Fibroblast of skin of left quadriceps (primary cell): Measurements from ENCODE around the gene SLC9A1.
"Not testable (repeated sequence)": the region's sequence is repeated elsewhere in the genome, so short reads cannot be mapped to it uniquely, and the experiment has no call there.

Experiments
- DNase-seq, 2 experiments: peaks; one replicate each; pipeline ENCODE4 v3.0.0-alpha.2; 2013; ENCODE audit warnings: low read depth in 2 of 2

Gene SLC9A1

DNA sequence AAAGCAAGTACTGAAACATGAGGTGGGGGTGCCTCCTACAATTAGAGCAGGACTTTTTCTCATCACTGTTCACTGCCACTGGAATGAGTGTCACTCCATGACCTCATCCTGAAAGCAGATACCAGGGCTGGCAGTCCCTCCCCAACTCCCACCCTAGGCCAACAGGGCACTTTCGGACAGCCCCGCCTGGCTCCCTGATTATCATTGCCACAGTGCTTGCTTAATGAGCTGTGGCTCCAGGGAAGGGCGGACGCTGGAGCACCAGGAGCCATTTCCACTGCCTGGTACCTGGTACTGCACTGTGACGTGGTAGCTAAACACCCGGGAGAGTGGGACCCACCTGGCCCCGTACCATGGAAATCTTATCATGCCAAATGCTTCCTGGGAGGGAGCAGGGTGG lies 22.3 kb downstream of the SLC9A1 start:
- no peak for DNase-seq

DNA sequence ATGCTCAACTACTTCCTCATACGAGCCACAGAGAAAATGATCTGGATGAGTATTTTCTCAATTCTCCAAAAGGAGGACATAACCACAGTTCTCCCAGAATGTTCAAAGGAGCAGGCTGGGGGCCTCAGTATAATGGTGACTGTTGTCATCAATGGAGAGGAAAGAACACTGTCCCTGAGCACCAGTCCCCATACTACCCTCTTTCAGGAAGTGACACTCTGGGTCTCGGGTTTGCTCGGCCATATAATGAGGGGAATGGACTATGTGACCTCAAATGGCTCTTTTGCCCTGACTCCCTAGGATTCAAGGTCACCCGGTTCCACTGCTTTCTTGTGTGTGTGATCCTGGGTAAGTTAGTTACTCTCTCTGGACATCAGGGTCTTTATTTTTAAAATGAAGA lies 22.8 kb downstream of the SLC9A1 start:
- DNase-seq: no peak

DNA sequence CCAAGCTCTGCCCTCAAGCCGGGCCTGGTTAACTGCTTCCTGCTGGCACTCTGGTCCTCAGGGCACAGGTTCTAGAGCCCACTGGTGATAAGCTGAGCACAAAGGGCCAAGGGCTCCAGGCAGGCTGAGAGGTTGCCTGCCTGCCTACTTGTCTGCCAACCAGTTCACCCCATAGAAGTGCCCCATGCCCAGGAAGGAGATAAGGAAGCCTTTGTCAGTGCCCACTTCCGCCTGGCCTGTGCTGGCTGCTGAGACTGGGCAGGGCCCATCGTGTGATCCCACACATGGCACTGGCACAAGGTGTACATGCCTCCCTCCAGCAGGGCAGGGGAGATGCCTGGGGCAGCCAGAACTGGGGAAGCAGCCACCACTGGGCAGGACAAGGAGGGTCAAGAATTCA lies 24.1 kb downstream of the SLC9A1 start:
- no peak for DNase-seq

DNA sequence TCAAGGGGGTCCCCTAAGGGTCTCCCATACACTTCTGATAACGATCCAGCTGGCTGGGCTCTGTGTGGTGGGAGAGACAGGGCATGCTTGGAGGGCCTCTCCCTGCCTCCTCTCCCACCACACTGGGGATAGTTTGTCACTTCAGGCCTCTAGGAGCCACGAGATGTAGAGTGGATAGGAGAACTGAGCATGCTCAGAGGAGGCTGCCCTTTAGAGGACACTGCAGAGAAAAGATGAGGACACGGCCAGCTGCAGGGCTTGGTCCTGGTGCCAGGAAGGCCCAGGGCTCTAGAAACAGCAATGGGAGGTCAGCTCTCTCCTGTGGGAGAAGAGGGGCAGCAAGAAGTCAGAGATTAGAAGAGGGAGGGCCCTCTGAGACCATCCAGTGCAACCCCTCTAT lies 25.7 kb downstream of the SLC9A1 start:
- no peak for DNase-seq

DNA sequence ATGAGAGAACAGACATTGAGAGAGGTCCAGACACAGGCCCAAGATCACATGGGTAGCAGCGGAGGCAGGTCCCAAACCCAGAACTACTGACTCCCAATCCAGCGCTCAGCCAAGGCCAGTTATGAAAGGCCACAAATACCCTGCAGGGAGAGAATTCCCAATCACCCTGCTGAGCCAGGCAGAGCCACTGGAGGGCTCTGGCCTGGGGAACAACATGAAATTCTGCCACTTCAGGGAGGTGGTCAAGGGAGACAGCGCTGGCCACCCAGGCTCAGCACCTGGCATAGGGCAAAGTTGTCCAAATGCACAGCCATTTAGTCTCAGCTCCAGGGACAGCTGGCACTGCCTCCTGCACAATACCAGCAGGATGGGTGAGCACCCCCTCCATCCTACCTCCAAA lies 27.5 kb downstream of the SLC9A1 start:
- no peak for DNase-seq

DNA sequence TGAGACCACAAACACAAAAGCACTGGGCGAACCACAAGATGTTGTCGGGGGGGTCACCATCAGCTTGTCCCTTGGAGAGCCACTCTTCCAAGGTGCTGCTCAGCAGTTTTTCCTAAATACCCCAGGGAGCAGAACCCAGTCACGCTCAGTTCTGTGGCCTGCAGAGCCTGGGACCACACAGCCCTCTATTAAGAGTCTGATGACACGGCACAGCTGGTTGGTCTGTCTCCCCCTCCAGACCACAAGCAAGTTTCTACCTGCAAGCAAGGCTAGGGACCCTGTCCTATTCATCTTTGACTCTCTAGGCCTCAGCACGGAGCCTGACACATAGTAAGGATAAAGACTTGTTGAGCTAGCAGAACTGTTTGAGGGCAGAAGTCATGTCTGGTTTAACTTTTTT lies 28.5 kb downstream of the SLC9A1 start:
- no peak for DNase-seq

DNA sequence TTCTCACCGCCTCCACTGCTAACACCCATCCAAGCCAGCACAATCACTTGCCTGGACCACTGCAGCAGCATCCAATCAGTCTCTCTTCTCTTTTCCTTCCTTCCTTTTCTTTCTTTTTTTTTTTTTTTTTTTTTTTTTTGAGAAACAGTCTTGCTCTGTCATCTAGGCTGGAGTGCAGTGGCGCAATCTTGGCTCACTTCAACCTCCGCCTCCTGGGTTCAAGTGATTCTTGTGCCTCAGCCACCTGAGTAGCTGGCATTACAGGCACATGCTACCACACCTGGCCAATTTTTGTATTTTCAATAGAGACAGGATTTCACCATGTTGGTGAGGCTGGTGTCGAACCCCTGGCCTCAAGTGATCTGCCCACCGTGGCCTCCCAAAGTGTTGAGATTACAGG lies 29.8 kb downstream of the SLC9A1 start:
- DNase-seq: not testable (repeated sequence)

DNA sequence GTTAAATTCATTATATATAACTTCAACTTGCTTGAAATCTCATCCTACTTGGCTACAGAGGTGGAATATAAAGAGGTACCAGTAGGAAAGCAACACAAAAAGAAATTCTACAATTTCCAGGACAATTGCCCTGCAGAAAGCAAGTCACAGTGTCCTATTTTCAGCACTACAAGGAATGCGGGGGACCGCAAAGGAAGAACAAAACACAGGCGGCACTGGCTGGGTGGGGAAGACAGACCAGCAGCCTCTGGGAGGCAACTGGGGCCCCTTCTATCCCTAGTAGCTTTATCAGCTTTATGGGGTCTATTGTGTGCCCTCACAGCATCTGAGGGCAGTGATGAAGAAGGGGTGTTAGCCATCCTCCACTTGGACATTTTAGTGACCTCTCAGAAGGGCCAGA lies 30.5 kb downstream of the SLC9A1 start:
- no peak for DNase-seq

DNA sequence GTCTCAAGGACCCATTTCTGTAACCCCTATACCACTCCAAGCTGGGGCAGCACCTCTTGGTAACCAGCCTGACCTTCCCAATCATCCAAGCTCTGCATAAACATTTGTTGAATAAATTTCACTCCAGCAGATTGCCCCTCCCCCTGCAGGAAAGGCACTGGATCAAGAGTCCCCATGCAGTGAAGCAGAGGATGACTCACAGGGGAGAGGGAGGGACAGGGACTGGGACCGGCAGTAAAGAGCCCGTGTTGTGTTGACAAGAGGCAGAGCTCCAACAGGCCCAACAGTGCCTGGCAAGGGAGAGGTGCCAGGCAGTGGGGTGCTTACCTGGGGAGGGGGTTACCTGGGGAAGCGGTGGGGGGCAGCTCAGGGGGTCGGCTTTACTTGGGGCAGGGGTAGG lies 32.3 kb downstream of the SLC9A1 start:
- peak; percentile 27 to 42 for DNase-seq

DNA sequence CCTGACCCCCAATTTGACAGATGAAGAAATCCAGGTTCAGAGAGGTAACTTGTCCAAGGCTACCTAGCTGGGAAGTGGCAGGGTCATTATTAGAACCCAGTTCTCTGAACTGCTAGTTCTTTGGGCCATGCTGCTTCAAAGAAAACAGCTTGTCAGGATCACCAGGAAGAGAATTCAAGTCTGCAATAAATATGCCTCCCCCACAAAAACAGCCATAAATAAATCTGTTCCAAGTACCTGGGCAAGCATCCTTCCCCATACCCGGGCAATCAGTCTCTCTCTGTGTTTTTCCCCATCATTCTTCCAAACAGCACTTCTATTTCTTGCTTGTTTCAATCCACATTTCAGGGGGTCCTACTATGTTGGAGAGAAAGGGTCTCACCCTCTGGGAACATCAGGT lies 34.1 kb downstream of the SLC9A1 start:
- DNase-seq: no peak

DNA sequence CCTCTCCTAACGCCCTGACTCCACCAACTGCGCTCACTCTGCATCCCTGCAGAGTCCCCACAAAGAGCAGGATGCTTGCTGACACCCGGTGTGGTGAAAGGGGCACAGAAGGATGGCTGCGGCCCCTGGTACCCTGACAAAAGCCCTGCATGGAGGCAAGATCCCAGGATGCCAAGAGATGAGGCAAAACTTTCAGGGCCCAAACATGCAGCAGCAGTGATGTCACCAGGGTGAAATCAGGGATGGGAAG lies 36.6 kb downstream of the SLC9A1 start:
- DNase-seq: no peak

DNA sequence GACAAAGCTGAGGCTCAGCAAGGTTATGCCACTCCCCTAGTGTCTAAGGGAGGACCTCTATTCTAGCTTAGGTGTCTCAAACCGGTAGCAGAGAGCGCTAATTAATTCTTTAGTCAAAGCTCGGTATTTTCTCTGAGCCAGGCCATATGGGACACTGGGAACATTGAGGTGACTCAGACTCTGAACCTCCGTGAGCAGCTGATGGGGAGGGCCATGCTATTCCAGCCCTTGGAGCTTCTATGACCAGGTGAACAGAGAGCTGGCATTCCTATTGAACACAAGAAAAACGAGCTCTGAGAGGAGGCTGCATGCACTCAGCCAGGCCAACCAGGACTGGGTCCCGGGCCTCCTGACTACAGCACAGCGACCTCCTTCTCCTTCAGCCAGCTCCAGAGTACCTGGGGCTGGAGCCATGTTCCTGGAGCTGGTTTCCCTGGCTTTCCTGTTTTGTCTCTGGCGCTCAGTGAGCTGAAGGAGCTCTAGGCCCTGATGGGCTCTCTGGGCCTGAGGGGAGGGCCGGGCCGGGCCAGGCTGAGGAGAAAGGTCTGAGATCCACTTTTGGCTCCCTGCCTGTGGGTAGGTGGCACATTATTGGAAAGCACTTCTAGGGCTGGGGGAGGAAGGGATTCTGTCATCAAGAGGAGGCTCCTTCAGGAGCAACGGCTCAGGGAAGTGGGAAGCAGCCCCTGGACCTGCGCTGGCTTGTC lies 37.0 kb downstream of the SLC9A1 start:
- no peak for DNase-seq

DNA sequence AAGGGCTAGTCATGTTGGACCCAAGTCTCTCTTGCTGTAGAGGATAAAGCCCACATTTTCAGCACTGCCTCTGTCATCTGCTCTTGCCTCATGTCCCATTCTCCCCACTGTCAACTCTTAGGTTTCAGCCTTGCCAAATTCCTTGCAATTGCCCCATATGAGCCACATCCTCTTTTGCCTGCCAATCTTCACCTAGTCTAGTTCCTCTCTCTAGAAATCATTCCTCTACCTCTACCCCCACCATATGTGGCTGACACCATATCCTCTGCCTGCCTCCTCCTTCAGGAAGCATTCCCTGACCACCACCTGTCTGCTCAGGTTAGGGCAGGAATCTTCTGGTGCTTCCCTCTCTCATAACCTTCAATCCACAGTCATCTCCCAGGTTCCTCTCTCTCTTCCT lies 38.2 kb downstream of the SLC9A1 start:
- no peak for DNase-seq

DNA sequence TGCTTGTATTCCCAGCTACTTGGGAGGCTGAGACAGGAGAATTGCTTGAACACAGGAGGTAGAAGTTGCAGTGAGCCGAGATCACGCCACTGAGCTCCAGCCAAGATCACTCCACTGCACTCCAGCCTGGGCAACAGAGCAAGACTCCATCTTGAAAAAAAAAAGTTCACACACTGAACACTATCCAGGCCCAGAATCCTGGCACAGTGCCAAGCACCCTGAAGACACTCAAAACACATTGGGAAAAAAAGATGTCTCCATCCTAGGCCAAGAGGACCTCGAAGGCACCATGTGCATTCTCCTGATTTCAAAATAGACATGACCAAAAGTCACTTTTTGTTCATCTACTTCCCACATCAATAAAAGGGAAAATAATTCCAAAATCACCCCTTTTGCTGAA lies 38.7 kb downstream of the SLC9A1 start:
- no peak for DNase-seq

DNA sequence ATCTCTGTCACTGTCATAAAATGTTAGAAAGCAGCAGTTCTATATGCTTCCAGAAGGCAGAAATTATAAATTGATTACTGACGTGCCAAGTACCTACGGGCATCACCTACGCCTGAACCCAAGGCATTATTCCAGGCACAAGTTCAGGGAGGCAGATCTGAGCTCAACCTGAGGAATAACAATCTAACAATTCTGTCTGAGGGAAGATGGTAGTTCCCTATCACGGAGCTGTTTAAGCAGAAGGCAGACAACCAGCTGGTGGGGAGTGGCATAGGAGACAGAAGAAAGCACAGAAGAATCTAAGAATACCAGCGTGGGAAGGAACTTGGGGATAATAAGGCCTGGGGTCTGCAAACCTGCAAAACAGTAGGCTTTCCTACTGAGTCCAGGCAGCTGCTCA lies 40.4 kb downstream of the SLC9A1 start:
- no peak for DNase-seq

DNA sequence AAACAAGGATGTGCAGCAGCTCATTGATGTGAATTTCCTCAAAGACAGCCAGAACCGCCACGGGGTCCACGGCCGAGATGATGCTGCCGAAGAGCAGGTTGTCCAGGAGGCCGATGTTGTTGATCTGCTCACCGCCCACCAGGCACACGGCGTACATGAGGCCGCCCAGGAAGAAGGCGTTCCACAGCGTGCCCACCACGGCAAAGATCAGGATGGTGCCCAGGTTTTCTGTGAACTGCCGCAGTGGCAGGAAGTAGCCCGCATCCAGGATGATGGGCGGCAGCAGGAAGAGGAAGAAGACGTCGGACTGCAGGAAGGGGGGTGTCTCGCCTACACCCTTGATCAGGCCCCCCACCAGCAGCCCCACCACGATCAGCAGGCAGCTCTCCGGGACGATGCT lies 41.1 kb downstream of the SLC9A1 start:
- DNase-seq: no peak

DNA sequence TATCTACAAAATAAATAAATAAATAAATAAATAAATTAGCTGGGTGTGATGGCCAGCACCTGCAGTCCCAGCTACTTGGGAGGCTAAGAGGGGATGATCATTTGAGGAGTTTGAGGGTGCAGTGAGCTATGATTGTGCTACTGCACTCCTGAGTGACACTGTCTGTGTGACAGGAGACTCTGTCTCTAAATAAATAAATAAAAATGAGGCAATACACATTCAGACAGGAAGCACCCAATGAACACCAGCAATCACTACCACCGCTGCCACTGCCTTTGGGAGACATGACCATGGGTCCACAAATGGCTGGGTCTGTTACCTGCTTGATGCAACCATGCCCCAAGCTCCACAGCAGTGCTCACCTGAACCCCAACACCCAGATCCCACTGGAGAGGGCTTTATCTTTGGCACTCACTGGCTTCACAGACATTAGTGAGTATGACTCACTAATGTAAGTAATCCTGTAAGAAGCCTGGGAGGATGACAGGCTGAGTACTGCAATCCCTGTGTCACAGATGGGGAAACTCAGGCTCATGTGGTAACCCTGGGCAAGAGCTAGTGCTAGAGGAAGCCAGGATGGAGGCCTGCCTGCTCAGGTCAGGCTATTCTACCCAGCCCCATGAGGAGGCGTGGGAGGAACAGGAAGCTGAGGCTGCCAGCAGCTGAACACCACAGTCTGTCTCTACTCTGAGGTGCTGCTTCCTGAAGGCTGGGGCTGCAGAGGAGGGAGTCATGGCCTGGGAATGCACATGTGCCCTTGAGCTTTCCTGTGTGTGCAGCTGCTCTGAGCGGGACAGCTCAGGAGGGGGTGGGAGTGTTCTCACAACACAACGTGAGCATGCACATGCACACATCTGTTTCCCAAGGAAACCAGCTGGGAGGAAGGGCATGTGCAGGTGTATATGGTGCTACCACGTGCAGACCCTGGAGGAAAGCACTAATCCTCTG lies 43.0 kb downstream of the SLC9A1 start:
- DNase-seq: peak; percentile 96 to 97

DNA sequence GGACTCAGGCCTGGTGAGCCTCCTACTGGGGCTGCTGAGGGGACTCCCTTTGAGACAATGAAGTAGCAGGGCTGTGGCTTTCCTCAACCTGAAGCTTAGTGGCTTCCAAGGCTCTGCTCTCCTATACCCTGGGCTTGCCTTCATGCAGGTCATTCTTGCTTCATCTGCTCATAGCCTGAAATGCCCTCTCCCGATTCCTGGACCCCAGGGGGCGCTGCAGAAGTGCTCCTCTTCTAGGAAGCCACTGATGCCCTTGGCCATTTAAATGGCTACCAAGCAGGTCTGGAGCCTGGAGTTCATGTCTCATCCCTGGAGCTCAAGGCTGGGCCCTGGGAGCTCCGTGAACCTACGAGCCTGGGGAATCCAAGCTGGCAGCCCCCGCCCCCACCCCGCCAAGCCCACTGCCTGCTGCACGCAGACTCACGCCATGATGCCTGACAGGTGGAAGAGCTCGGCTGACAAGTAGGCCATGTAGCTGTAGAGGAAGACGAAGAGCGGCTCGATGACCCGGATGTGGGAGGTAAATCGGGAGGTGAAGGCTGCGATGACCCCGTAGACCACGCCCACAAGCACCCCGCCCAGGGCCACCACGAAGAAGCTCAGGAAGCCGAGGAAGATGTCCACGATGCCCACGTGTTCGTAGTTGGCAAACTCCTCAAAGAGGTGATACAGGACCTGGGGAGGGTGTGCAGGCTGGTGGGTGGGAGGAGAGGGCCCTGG lies 45.7 kb downstream of the SLC9A1 start:
- no peak for DNase-seq

DNA sequence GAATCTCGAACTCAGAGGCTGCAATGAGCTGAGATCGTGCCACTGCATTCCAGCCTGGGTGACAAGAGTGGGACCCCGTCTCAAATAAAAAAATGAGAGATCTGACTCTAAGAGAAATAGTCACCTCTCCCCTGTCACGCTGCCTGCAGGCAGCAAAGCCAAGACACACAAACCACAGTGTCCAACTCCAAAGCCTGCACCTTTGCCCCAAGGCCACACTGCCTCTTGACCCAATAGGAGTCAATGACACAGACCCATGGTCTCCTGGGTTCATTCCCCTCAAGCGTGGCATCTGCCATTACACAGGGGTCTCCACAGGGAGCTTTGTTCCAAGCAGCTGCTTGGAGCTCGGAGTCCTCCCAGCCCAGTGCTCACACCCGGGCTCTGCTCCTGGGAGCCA lies 46.3 kb downstream of the SLC9A1 start:
- DNase-seq: no peak

DNA sequence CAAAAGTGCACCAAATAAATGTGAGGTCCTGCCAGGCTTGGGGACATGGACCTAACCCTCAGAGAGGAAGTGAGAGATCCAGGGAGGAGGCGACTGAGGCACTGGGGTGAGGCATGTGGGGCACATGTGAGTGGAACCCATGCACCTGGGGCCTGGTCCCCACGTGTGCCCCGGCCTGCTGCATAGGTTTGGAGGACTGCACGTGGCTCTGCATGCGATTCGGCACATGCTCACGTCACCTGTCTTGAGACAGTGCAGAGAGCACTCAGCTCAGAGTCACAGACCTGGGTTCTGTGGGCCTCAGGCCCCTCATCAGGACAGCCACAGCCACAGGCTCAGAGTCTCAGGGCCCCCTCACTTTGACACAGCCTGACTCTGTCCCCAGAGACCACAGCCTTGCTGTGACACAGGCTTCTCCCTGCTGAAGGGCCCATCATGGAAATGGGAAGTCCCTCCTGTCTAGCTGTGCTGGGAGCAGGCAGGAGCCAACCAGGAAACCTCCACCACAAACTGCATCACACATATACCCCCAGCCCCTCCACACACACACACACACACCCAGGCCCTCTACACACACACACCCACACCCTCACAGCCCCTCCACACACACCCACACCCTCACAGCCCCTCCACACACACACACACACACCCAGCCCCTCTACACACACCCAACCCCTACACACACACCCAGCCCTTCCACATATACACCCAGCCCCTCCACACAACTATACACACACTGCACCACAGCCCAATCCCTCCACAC lies 48.2 kb downstream of the SLC9A1 start:
- DNase-seq: no peak

DNA sequence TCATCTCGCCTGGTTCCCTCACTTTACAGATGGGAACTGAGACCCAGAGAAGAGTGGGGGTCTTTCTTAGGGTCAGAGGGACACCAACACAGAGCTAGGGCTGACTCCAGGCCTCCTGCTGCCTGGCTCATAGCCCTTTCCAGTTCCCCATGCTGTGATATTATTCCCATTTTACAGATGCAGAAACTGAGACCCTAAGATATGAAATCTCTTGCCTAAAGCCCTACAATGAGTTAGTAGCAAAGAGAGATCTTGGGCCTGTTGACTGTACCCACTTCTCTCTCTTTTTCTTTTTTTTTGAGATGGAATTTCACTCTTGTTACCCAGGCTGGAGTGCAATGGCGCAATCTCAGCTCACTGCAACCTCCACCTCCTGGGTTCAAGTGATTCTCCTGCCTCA lies 49.9 kb downstream of the SLC9A1 start:
- DNase-seq: no peak

DNA sequence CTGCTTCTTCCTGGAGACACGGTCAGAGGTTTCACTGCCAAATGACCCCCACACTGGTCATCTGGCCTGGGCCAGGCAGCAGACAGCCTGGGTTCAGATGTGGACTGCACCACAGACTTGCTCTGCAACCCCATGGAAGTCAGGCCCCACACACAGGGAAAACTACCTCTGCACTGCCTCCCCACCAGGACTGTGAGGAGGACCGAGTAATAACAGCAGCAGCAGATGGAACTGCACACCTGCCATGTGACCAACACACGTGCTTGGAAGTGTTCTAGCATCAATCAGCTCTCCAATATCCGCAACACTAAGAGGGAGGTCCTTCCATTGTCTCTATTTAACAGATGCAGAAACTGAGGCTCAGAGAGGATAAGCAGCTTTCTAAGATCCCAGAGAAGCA lies 51.4 kb downstream of the SLC9A1 start:
- DNase-seq: no peak
